K562 (cell line): Measurements from ENCODE around the gene IGSF21. TPM values are rescaled to one million over a fixed set of nuclear protein-coding genes. Genes with fewer than 3 reads are reported as not detected.

Experiments used
- ATAC-seq: fragments of 200-7000 bp; cut with Tn5 transposase; 3 replicates; pipeline ENCODE4 v1.9.1; 2020; ENCODE audit warnings: moderate library complexity
- BruUV-seq: library from RNA; stranded (reverse); fragments of 400-500 nt; replicated peaks from 2 replicates; lab custom pipeline; 2021; lab: Mats Ljungman, UMichigan
- CTCF ChIA-PET: fragments of 300-600 bp; formaldehyde crosslinking; extraction: SDS; loops from one replicate; lab custom pipeline; 2021; ENCODE audit warnings: low intra/inter-chr PET ratio; lab: Yijun Ruan, JAX
- POLR2A ChIA-PET: fragments of 300-600, 350-650 bp; sonication (Branson Sonifier 250); formaldehyde crosslinking; extraction: SDS; loops from one replicate; lab custom pipeline; 2021; ENCODE audit warnings: antibody characterized with exemption, inconsistent platforms; lab: Yijun Ruan, JAX
- DNase-seq, 4 experiments: peaks; one replicate each; pipeline versions ENCODE4 v3.0.0 to v3.0.0-alpha.2; 2011 to 2018; ENCODE audit warnings: low spot score in 3 of 4, mixed read lengths in 3 of 4; ENCODE audit errors: extremely low read depth in 1 of 4
- FAIRE-seq: peaks from 2 replicates; lab custom pipeline; 2011; peaks lifted over from hg19 to GRCh38; lab: Jason Lieb, UNC
- H2AFZ ChIP-seq: 2 replicates; pipeline ENCODE4 v1.6.0; 2011; ENCODE audit warnings: low read depth, low read length, control low read depth, inconsistent platforms
- H3K27ac ChIP-seq: fragments of 200-600 bp; 3 replicates; pipeline ENCODE4 v1.8.0; 2011; ENCODE audit warnings: low read depth, mild to moderate bottlenecking, control low read depth, inconsistent platforms, low read length, moderate library complexity, mixed read lengths; ENCODE audit errors: extremely low read depth
- H3K27me3 ChIP-seq, 2 experiments: fragments of 300-600 bp in 1 of 2; 2 replicates in 1 of 2; 3 replicates in 1 of 2; pipeline versions ENCODE4 v1.6.0 to v1.8.0; 2011; ENCODE audit warnings: inconsistent platforms in 2 of 2, low read length in 2 of 2, mild to moderate bottlenecking in 1 of 2, mixed read lengths in 1 of 2, moderate library complexity in 1 of 2; ENCODE audit not compliant: control insufficient read depth in 2 of 2, insufficient read depth in 2 of 2
- H3K36me3 ChIP-seq: fragments of 300-600 bp; 3 replicates; pipeline ENCODE4 v1.8.0; 2011; ENCODE audit warnings: mild to moderate bottlenecking, low read length, inconsistent platforms; ENCODE audit not compliant: control insufficient read depth, insufficient read depth
- H3K4me1 ChIP-seq, 2 experiments: fragments of 200-600 bp in 1 of 2; replicated peaks in 1 of 2; 2 replicates in 1 of 2; 3 replicates in 1 of 2; pipeline versions ENCODE4 v1.5.1 to v1.8.0; 2011; ENCODE audit warnings: inconsistent platforms in 2 of 2, low read length in 2 of 2, mild to moderate bottlenecking in 1 of 2, mixed read lengths in 1 of 2, moderate library complexity in 1 of 2; ENCODE audit not compliant: control insufficient read depth in 2 of 2, insufficient read depth in 2 of 2
- H3K4me2 ChIP-seq: 2 replicates; pipeline ENCODE4 v1.6.1; 2011; ENCODE audit warnings: low read length, control low read depth, inconsistent platforms, mixed read lengths; ENCODE audit not compliant: insufficient read depth
- H3K4me3 ChIP-seq: fragments of 200-600 bp; sonication (generic), shearing (Covaris generic); 2 replicates; pipeline ENCODE4 v1.5.1; 2016; ENCODE audit warnings: control low read depth, inconsistent platforms
- H3K79me2 ChIP-seq: fragments of 200-600 bp; 3 replicates; pipeline ENCODE4 v1.8.0; 2011; ENCODE audit warnings: low read length, inconsistent platforms; ENCODE audit not compliant: control insufficient read depth, insufficient read depth
- H3K9ac ChIP-seq, 2 experiments: 2 replicates each; pipeline versions ENCODE4 v1.6.0 to v1.6.1; 2011; ENCODE audit warnings: low read depth in 2 of 2, low read length in 2 of 2, control low read depth in 1 of 2, inconsistent platforms in 1 of 2, mild to moderate bottlenecking in 1 of 2, mixed read lengths in 1 of 2; ENCODE audit not compliant: insufficient read depth in 1 of 2
- H3K9me1 ChIP-seq: one replicate; pipeline ENCODE4 v1.6.0; 2011; ENCODE audit warnings: inconsistent platforms, mild to moderate bottlenecking, low read length, moderate library complexity; ENCODE audit not compliant: control insufficient read depth, insufficient read depth
- H3K9me3 ChIP-seq: replicated peaks from 2 replicates; pipeline ENCODE4 v1.5.1; 2011; ENCODE audit warnings: low read depth, low read length, inconsistent platforms; ENCODE audit not compliant: control insufficient read depth, insufficient read depth
- H4K20me1 ChIP-seq: replicated peaks from 2 replicates; pipeline ENCODE4 v1.6.1; 2011; ENCODE audit warnings: low read length, inconsistent platforms, mixed read lengths; ENCODE audit not compliant: control insufficient read depth, insufficient read depth
- MCM5 ChIP-seq: fragments of 450-650 bp; IDR thresholded peaks from 2 replicates; pipeline ENCODE4 v1.6.1; 2016; ENCODE audit warnings: low read depth
- PATZ1 ChIP-seq: fragments of 250-450 bp; sonication (Bioruptor Pico); IDR thresholded peaks from 2 replicates; pipeline ENCODE4 v1.5.0; 2020; ENCODE audit warnings: mild to moderate bottlenecking, borderline replicate concordance
- TFE3 ChIP-seq: fragments of 450-650 bp; formaldehyde crosslinking; IDR thresholded peaks from 2 replicates; pipeline ENCODE4 v1.4.0; 2020; ENCODE audit warnings: mild to moderate bottlenecking, mixed read lengths
- ZNF3 ChIP-seq: fragments of 250-450 bp; sonication (Bioruptor Pico); IDR thresholded peaks from 2 replicates; pipeline ENCODE4 v1.5.0; 2021; ENCODE audit warnings: mild to moderate bottlenecking, moderate library complexity
- ZNF316 ChIP-seq: fragments of 450-650 bp; IDR thresholded peaks from 2 replicates; pipeline ENCODE4 v1.6.1; 2016
- ZNF518B ChIP-seq: fragments of 250-450 bp; sonication (Bioruptor Pico); IDR thresholded peaks from 2 replicates; pipeline ENCODE4 v1.5.0; 2021; ENCODE audit warnings: mild to moderate bottlenecking, moderate library complexity
- ZNF77 ChIP-seq: fragments of 250-450 bp; sonication (Bioruptor Pico); IDR thresholded peaks from 2 replicates; pipeline ENCODE4 v1.5.0; 2020
- WGBS: fragments of 100-300 bp; shearing (Covaris generic); methylation state at CpG from one replicate; pipeline ENCODE4 v1.1.6; 2016; ENCODE audit warnings: low coverage, mixed read lengths; ENCODE audit not compliant: insufficient coverage; ENCODE audit errors: missing lambda C conversion rate; 5-methylcytosine and 5-hydroxymethylcytosine counted together
- in situ Hi-C: fragments of 300-500 bp; cut with MboI; formaldehyde crosslinking; loops from 4 replicates; pipeline ENCODE4 v1.15.0; 2018; ENCODE audit warnings: inconsistent platforms, mixed read lengths
- intact Hi-C: fragments of 100-400 bp; cut with micrococcal nuclease; formaldehyde crosslinking; loops from 2 replicates; pipeline ENCODE4 v1.14.2; 2022
- polyA plus RNA-seq, 8 experiments: library from polyadenylated mRNA; depleted of rRNA in 4 of 8; stranded (reverse) in 5 of 8; unstranded in 3 of 8; fragments of >200 nt; fragmentation: Nextera tagmentation in 2 of 8; fragmentation: Illumina TruSeq in 1 of 8; extraction: Ambion mirVana in 2 of 8; extraction: Trizol in 1 of 8; gene quantifications; 2 replicates each; pipeline versions ENCODE4 v1.2.1 to v1.2.3, GENCODE V29; 2011 to 2014; ENCODE audit warnings: inconsistent platforms in 1 of 8, missing spikeins in 1 of 8
- total RNA-seq, 7 experiments: library from RNA; depleted of rRNA in 6 of 7; stranded (reverse); fragments of >200 nt in 6 of 7; fragmentation: Illumina TruSeq in 2 of 7; extraction: Trizol in 2 of 7; gene quantifications; 2 replicates each; pipeline versions ENCODE4 v1.2.1 to v1.2.3, GENCODE V29; 2011 to 2021; ENCODE audit warnings: low replicate concordance in 1 of 7

IGSF21 gene
- total and polyA plus RNA-seq, 9 of the 15 experiments (the other 6 are each of a cell fraction or from before 2014, with no cell fraction given) = not detected

GRCh38 chr1:18410407-18410806, 302.8 kb downstream of the IGSF21 start:
- H3K9ac ChIP-seq = no peak overlapping the region
- H3K9me1 ChIP-seq = no peaks in the 10 kb centered on the region
- intact Hi-C loops (no loop called here), in situ Hi-C loops (no loop called here)
- H3K27me3 ChIP-seq = peaks cover 0 to 14% of the 10 kb centered on the region in 2 experiments; a peak in 1 of 5 replicates
- no peak overlapping the region for H3K4me3 ChIP-seq
- BruUV-seq = no TSS peak
- no peak overlapping the region for H3K27ac ChIP-seq
- TF ChIP-seq ZNF3 (CRISPR knock-in tag) (no peak), ZNF77 (CRISPR knock-in tag) (no peak), TFE3 (CRISPR knock-in tag) (no peak), ZNF316 (0 out of 2 replicates have a peak, but pooled peaks have one; percentile 19)
- ATAC-seq (no peak), FAIRE-seq (no peak), DNase-seq (no peak)
- H3K79me2 ChIP-seq = no peaks in the 10 kb centered on the region
- CTCF ChIA-PET = no interaction called here
- POLR2A ChIA-PET = no interaction called here
- H3K36me3 ChIP-seq = no peaks in the 10 kb centered on the region
- H3K4me1 ChIP-seq = peaks cover 15 to 47% of the 10 kb centered on the region in 2 experiments; a peak in 4 of 5 replicates
- H3K9me3 ChIP-seq = peaks cover 19% of the 10 kb centered on the region
- no peak overlapping the region for H2AFZ ChIP-seq
- H3K4me2 ChIP-seq = no peak overlapping the region
- 28% methylated on average over 13 of the region's 13 CpGs for WGBS
- no peaks in the 10 kb centered on the region for H4K20me1 ChIP-seq

GRCh38 chr1:18411321-18411720, 303.7 kb downstream of the IGSF21 start:
- H3K4me2 ChIP-seq = no peak overlapping the region
- ATAC-seq (no peak), DNase-seq (no peak)
- no peaks in the 10 kb centered on the region for H3K9me1 ChIP-seq
- H3K9ac ChIP-seq = no peak overlapping the region
- H3K27ac ChIP-seq = no peak overlapping the region
- in situ Hi-C loops = no loop called here
- H3K27me3 ChIP-seq = peaks cover 0 to 14% of the 10 kb centered on the region in 2 experiments; a peak in 1 of 5 replicates
- TF ChIP-seq ZNF518B (CRISPR knock-in tag) = no peak
- 0 out of 2 replicates have a peak, but pooled peaks have one; percentile 24 for TF ChIP-seq PATZ1
- TF ChIP-seq MCM5 = no peak
- TF ChIP-seq, all 486 proteins: peak for 1
- no peak overlapping the region for H2AFZ ChIP-seq
- WGBS = 46% methylated on average over 2 of the region's 2 CpGs
- intact Hi-C loops = no loop called here
- no peaks in the 10 kb centered on the region for H3K79me2 ChIP-seq
- H3K4me3 ChIP-seq = no peak overlapping the region
- peaks cover 19% of the 10 kb centered on the region for H3K9me3 ChIP-seq
- peaks cover 15 to 53% of the 10 kb centered on the region in 2 experiments; a peak in 4 of 5 replicates for H3K4me1 ChIP-seq
- no TSS peak for BruUV-seq
- H4K20me1 ChIP-seq = no peaks in the 10 kb centered on the region
- no peaks in the 10 kb centered on the region for H3K36me3 ChIP-seq
- ChIA-PET CTCF (no interaction called here), POLR2A (no interaction called here)
- no peak for FAIRE-seq
